HG03354 (cell line): Measurements from ENCODE around the gene WASHC2A.
"Not testable (repeated sequence)": the region's sequence is repeated elsewhere in the genome, so short reads cannot be mapped to it uniquely, and the experiment has no call there.

ENCODE experiments used
- ATAC-seq: cut with Tn5 transposase; IDR thresholded peaks from one replicate; pipeline ENCODE4 v1.9.1; 2021; ENCODE audit warnings: mild to moderate bottlenecking; ENCODE audit not compliant: unreplicated experiment, poor library complexity, severe bottlenecking

The WASHC2A gene

DNA sequence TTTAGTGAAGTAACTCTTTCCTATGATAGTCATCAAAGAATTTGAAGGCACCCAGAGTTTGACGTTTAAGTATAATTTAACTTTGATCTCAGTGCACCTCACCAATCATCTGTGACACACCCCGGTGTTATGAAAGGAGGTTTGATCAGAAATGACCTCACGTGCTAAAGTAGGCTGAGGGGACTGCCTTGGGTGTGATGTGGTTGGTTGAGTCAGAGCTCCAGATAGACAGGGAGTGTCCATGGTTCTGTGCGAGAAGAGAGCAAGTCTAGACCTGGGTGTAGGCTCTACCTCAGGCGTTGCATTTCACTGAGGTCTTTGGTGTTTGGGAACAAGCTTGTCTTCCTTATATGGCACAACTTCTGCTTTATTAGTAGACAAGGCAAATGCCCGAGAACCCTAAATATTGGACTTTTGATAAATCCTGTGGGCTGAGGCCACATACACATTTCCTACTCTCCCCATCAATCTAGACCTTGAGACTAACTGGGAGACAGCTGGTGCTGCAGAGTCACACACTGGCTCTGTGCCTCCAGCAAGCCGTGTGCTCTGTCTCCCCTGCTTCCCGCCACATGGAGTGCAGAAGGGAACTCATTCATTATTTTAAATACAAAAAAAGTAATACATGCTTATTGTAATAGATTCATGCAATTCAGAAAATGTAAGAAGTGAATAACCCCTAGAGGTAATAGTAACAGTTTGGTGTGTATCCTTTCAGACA, 63.7 kb downstream of the WASHC2A start:
- ATAC-seq: not testable (repeated sequence)

- ATAC-seq: not testable (repeated sequence)
Measured at GRCh38 chr10:50132322-50132721, 64.6 kb downstream of the WASHC2A start.

DNA sequence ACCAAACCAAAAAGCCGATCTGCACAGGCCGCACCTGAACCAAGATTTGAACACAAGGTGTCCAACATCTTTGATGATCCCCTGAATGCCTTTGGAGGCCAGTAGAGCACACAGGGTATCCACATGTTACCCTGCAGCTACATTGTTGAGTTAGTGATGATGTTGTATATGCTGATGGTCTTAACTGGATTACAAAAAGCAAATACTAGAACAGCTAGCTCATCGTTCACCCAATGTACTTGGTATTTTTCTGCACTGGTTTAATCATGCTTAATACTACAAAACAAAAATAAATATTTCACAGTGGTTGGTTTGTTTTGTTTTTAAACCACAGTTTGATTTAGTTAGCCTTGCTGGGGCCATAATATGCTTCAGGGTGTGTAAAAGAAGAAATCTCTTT, 65.1 kb downstream of the WASHC2A start:
- ATAC-seq: not testable (repeated sequence)

GRCh38 chr10:50143512-50144174, 75.9 kb downstream of the WASHC2A start:
- ATAC-seq: not testable (repeated sequence)

DNA sequence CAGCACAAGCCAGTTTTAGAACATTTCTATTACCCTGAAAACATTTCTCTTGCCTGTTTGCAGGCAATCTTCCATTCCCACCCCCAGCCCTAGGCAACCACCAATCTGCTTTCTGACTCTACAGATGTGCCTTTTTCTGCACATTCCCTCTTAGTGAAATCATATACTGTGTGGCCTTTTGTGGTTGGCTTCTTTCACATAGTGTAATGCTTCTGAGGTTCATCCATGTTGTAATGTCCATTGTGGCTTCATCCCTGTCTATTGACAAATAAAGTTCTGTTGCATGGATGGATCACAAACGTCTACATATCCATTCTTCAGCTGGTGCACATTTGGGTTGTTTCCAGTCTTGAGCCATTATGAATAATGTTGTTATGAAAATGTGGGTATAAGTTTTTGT, 77.8 kb downstream of the WASHC2A start:
- not testable (repeated sequence) for ATAC-seq

- ATAC-seq: no peak
Measured at GRCh38 chr10:50152792-50153272, 85.1 kb downstream of the WASHC2A start.

- ATAC-seq: not testable (repeated sequence)
Measured at GRCh38 chr10:50157868-50158267, 90.1 kb downstream of the WASHC2A start.

DNA sequence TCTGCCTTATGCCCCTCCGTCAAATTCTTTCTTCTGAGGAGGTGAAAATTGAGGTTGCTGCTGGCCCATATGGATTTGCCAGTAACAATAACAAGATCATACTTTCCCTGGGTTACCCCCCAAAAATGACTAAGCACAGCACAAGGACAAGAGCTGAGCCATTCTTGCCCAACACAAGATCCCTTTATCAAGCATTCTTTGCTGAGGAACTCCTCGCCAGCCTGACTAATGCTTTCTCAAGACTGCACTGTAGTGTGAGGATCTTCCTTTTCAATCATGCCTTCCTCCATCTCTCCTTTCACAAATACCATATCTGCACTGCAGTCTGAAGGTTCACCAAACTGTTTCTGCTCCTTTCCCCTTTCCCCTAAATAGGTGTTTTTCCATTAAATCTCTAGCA, 92.1 kb downstream of the WASHC2A start:
- not testable (repeated sequence) for ATAC-seq

- not testable (repeated sequence) for ATAC-seq
Measured at GRCh38 chr10:50165038-50165437, 97.3 kb downstream of the WASHC2A start.

GRCh38 chr10:50167833-50168232, 100.1 kb downstream of the WASHC2A start:
- ATAC-seq: not testable (repeated sequence)

- not testable (repeated sequence) for ATAC-seq
Measured at GRCh38 chr10:50169506-50169905, 101.8 kb downstream of the WASHC2A start.

DNA sequence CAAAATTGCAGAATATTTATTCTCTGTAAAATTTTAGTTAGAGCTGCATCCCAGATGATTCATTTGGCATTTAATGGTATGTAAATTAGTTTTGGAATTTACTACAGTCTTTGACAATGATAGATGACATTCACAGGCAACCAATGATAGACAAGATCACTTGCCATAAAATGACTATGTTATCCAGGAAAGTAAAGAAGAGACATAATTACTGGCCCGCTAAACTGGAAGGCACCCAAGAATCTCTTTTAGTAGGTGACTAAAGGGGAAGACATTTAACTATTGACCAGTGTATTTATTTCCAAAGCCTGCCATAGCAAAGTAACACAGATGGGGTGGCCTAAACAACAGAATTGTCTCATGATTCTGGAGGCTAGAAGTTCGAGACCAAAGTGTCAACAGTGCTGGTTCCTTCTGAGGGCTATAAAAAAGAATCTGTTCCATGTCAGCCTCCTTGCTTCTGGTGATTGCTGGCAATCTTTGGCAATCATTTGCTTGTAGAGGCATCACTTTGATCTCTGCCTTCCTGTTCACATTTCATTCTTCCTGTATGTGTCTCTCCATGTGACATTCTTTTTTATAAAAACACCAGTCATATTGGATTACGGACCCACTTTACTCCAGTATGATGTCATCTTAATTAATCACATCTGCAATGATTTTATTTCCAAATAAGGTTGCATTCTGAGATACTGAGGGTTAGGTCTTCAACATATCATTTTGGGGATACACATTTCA, 107.2 kb downstream of the WASHC2A start:
- ATAC-seq: not testable (repeated sequence)
